IMR-90 (cell line): ENCODE results near the gene COL5A1. TPM values are rescaled to one million over a fixed set of nuclear protein-coding genes. Genes with fewer than 3 reads are reported as not detected.

ENCODE experiments used
- ATAC-seq: fragments of 200-7000 bp; cut with Tn5 transposase; 2 replicates; pipeline ENCODE4 v1.9.1; 2020; ENCODE audit warnings: low read depth, mild to moderate bottlenecking, moderate library complexity
- BruUV-seq: library from RNA; stranded (reverse); fragments of 400-500 nt; replicated peaks from 2 replicates; lab custom pipeline; 2021; lab: Mats Ljungman, UMichigan
- CTCF ChIA-PET: fragments of 300-600 bp; formaldehyde crosslinking; extraction: SDS; loops from one replicate; lab custom pipeline; 2021; ENCODE audit warnings: antibody characterized with exemption; lab: Yijun Ruan, JAX
- POLR2A ChIA-PET: fragments of 300-600 bp; sonication (Branson Sonifier 250); formaldehyde crosslinking; loops from one replicate; lab custom pipeline; 2022; ENCODE audit warnings: antibody characterized with exemption; ENCODE audit not compliant: unreplicated experiment; lab: Charles Lee
- DNase-seq: peaks from one replicate; pipeline ENCODE4 v3.0.0; 2013
- H2AFZ ChIP-seq: replicated peaks from 2 replicates; pipeline ENCODE3; 2013; ENCODE audit warnings: low read length, mild to moderate bottlenecking; ENCODE audit not compliant: poor library complexity
- H2AK5ac ChIP-seq: 2 replicates; pipeline ENCODE4 v1.6.1; 2013; ENCODE audit warnings: low read depth, low read length, inconsistent platforms
- H2AK9ac ChIP-seq: replicated peaks from 2 replicates; pipeline ENCODE3; 2013; ENCODE audit warnings: mild to moderate bottlenecking, low read depth, low read length, moderate library complexity; ENCODE audit not compliant: poor library complexity
- H2BK120ac ChIP-seq: 2 replicates; pipeline ENCODE4 v1.6.1; 2013; ENCODE audit warnings: low read depth, low read length, inconsistent platforms
- H2BK15ac ChIP-seq: 3 replicates; pipeline ENCODE4 v1.6.1; 2013; ENCODE audit warnings: low read depth, low read length, inconsistent platforms
- H2BK20ac ChIP-seq: 2 replicates; pipeline ENCODE4 v1.6.1; 2013; ENCODE audit warnings: low read depth, mild to moderate bottlenecking, inconsistent platforms, low read length, moderate library complexity
- H2BK5ac ChIP-seq: 2 replicates; pipeline ENCODE4 v1.6.1; 2013; ENCODE audit warnings: mild to moderate bottlenecking, low read depth, low read length, inconsistent platforms; ENCODE audit not compliant: poor library complexity, severe bottlenecking
- H3K14ac ChIP-seq: replicated peaks from 2 replicates; pipeline ENCODE4 v1.6.1; 2013; ENCODE audit warnings: low read depth, low read length, inconsistent platforms
- H3K18ac ChIP-seq: 2 replicates; pipeline ENCODE4 v1.6.1; 2013; ENCODE audit warnings: low read depth, low read length, control low read depth
- H3K23ac ChIP-seq: 2 replicates; pipeline ENCODE4 v1.6.1; 2013; ENCODE audit warnings: low read depth, low read length, inconsistent platforms
- H3K27ac ChIP-seq: 2 replicates; pipeline ENCODE4 v1.5.1; 2013; ENCODE audit warnings: mild to moderate bottlenecking, control low read depth, low read length; ENCODE audit not compliant: insufficient read depth
- H3K27me3 ChIP-seq: 2 replicates; pipeline ENCODE4 v1.6.1; 2013; ENCODE audit warnings: low read length; ENCODE audit not compliant: control insufficient read depth, insufficient read depth
- H3K36me3 ChIP-seq: 2 replicates; pipeline ENCODE4 v1.6.1; 2013; ENCODE audit warnings: low read length, mixed read lengths; ENCODE audit not compliant: control insufficient read depth, insufficient read depth
- H3K4ac ChIP-seq: 2 replicates; pipeline ENCODE4 v1.6.1; 2013; ENCODE audit warnings: low read depth, low read length, inconsistent platforms
- H3K4me1 ChIP-seq: 2 replicates; pipeline ENCODE4 v1.6.1; 2013; ENCODE audit warnings: low read length, mixed read lengths; ENCODE audit not compliant: control insufficient read depth, insufficient read depth
- H3K4me2 ChIP-seq: 2 replicates; pipeline ENCODE4 v1.6.1; 2013; ENCODE audit warnings: low read depth, mild to moderate bottlenecking, control low read depth, low read length, moderate library complexity
- H3K4me3 ChIP-seq: 2 replicates; pipeline ENCODE4 v1.5.1; 2013; ENCODE audit warnings: low read depth, mild to moderate bottlenecking, control low read depth, low read length, moderate library complexity; ENCODE audit not compliant: insufficient read depth
- H3K56ac ChIP-seq: 2 replicates; pipeline ENCODE4 v1.6.1; 2013; ENCODE audit warnings: low read length, inconsistent platforms; ENCODE audit not compliant: insufficient read depth; ENCODE audit errors: extremely low read depth
- H3K79me1 ChIP-seq, 2 experiments: 2 replicates each; pipeline ENCODE4 v1.6.1; 2013; ENCODE audit warnings: low read length in 2 of 2, inconsistent platforms in 1 of 2, low read depth in 1 of 2
- H3K9ac ChIP-seq: 2 replicates; pipeline ENCODE4 v1.6.1; 2013; ENCODE audit warnings: low read depth, low read length, control low read depth
- H3K9me1 ChIP-seq: 2 replicates; pipeline ENCODE4 v1.6.1; 2013; ENCODE audit warnings: low read length, inconsistent platforms; ENCODE audit not compliant: insufficient read depth
- H3K9me3 ChIP-seq: 2 replicates; pipeline ENCODE4 v1.6.1; 2013; ENCODE audit warnings: low read length; ENCODE audit not compliant: control insufficient read depth, insufficient read depth
- H4K20me1 ChIP-seq: 2 replicates; pipeline ENCODE4 v1.6.1; 2013; ENCODE audit warnings: low read length, inconsistent platforms; ENCODE audit not compliant: insufficient read depth
- H4K5ac ChIP-seq: 2 replicates; pipeline ENCODE4 v1.6.1; 2013; ENCODE audit warnings: mild to moderate bottlenecking, low read depth, low read length, control low read depth
- H4K8ac ChIP-seq, 2 experiments: 2 replicates each; pipeline ENCODE4 v1.6.1; 2013; ENCODE audit warnings: low read depth in 2 of 2, low read length in 2 of 2, control low read depth in 1 of 2, inconsistent platforms in 1 of 2
- H4K91ac ChIP-seq: 2 replicates; pipeline ENCODE4 v1.6.1; 2013; ENCODE audit warnings: low read depth, low read length, inconsistent platforms; ENCODE audit not compliant: insufficient read depth
- BHLHE40 ChIP-seq: fragments of 150-350 bp; IDR thresholded peaks from 2 replicates; pipeline ENCODE4 v1.6.1; 2016; ENCODE audit warnings: mild to moderate bottlenecking, low read depth, low read length
- CHD1 ChIP-seq: IDR thresholded peaks from 2 replicates; pipeline ENCODE4 v1.6.1; 2012; ENCODE audit warnings: low read depth, low read length, improper control_type of control experiment
- FOS ChIP-seq: fragments of 150-350 bp; IDR thresholded peaks from 2 replicates; pipeline ENCODE4 v1.6.1; 2016; ENCODE audit warnings: low read depth, low read length
- MAZ ChIP-seq: IDR thresholded peaks from 2 replicates; pipeline ENCODE4 v1.6.1; 2012; ENCODE audit warnings: low read depth, mild to moderate bottlenecking, low read length, improper control_type of control experiment, moderate library complexity, borderline replicate concordance
- MXI1 ChIP-seq: IDR thresholded peaks from 2 replicates; pipeline ENCODE4 v1.6.1; 2012; ENCODE audit warnings: low read depth, mild to moderate bottlenecking, low read length, moderate library complexity, borderline replicate concordance
- NFE2L2 ChIP-seq: fragments of 150-350 bp; IDR thresholded peaks from 2 replicates; pipeline ENCODE4 v1.6.1; 2016; ENCODE audit warnings: low read depth, mild to moderate bottlenecking, low read length
- POLR2A ChIP-seq: IDR thresholded peaks from 2 replicates; pipeline ENCODE4 v1.6.1; 2012; ENCODE audit warnings: mild to moderate bottlenecking, low read depth, low read length
- RAD21 ChIP-seq: IDR thresholded peaks from 2 replicates; pipeline ENCODE4 v1.6.1; 2012; ENCODE audit warnings: low read length, improper control_type of control experiment
- RFX5 ChIP-seq: IDR thresholded peaks from 2 replicates; pipeline ENCODE4 v1.8.0; 2012; ENCODE audit warnings: low read depth, mild to moderate bottlenecking, low read length, moderate library complexity
- SMC3 ChIP-seq: fragments of 150-350 bp; IDR thresholded peaks from 2 replicates; pipeline ENCODE4 v1.6.1; 2016; ENCODE audit warnings: low read depth, mild to moderate bottlenecking, antibody characterized with exemption, low read length, moderate library complexity
- WGBS, 2 experiments: methylation state at CpG; one replicate each; pipeline versions ENCODE4 v1.1.5 to v1.1.7; 2013; ENCODE audit warnings: missing lambda C conversion rate in 2 of 2; ENCODE audit not compliant: insufficient read length in 1 of 2; ENCODE audit errors: extremely low coverage in 2 of 2; 5-methylcytosine and 5-hydroxymethylcytosine counted together
- dilution Hi-C: fragments of 300-500 bp; cut with HindIII; formaldehyde crosslinking; loops from one replicate; pipeline ENCODE4 v1.14.3; 2018; ENCODE audit warnings: low sequenced_read_pairs; ENCODE audit not compliant: unreplicated experiment
- in situ Hi-C: fragments of 300-500 bp; cut with MboI; formaldehyde crosslinking; loops from 3 replicates; pipeline ENCODE4 v1.14.3; 2019; ENCODE audit warnings: low sequenced_read_pairs, inconsistent platforms, mixed read lengths
- intact Hi-C: fragments of 100-400 bp; cut with micrococcal nuclease; formaldehyde crosslinking; loops from 2 replicates; pipeline ENCODE4 v1.10.0; 2022
- polyA plus RNA-seq, 3 experiments: library from polyadenylated mRNA; depleted of rRNA; stranded (reverse); fragments of >200 nt; gene quantifications; 2 replicates each; pipeline ENCODE4 v1.2.3, GENCODE V29; 2012; ENCODE audit warnings: low replicate concordance in 1 of 3
- total RNA-seq: library from RNA; depleted of rRNA; stranded (reverse); fragments of >200 nt; gene quantifications from 2 replicates; pipeline ENCODE4 v1.2.3, GENCODE V29; 2012
- TF ChIP-seq, protein P1 (sequence below): fragments of 150-350 bp; IDR thresholded peaks from 2 replicates; pipeline ENCODE4 v1.6.1; 2016; ENCODE audit warnings: low read depth, mild to moderate bottlenecking, low read length, moderate library complexity, borderline replicate concordance
- TF ChIP-seq, protein P2 (sequence below): conservative IDR thresholded peaks from 2 replicates; pipeline ENCODE4 v1.5.1; 2012; ENCODE audit warnings: mild to moderate bottlenecking, low read depth, low read length, improper control_type of control experiment

The COL5A1 gene
- total and polyA plus RNA-seq, 2 of the 4 experiments (the other 2 are of a cell fraction): 19.2 to 173 TPM

GRCh38 chr9:134820901-134821300, 179.3 kb downstream of the COL5A1 start:
- H2BK15ac ChIP-seq: no peak overlapping the region
- TF ChIP-seq, protein P1, sequence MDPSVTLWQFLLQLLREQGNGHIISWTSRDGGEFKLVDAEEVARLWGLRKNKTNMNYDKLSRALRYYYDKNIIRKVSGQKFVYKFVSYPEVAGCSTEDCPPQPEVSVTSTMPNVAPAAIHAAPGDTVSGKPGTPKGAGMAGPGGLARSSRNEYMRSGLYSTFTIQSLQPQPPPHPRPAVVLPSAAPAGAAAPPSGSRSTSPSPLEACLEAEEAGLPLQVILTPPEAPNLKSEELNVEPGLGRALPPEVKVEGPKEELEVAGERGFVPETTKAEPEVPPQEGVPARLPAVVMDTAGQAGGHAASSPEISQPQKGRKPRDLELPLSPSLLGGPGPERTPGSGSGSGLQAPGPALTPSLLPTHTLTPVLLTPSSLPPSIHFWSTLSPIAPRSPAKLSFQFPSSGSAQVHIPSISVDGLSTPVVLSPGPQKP: no peak
- TF ChIP-seq MAZ (no peak), CHD1 (no peak), NFE2L2 (no peak), FOS (no peak), POLR2A (no peak), RAD21 (no peak), BHLHE40 (no peak), SMC3 (no peak), MXI1 (no peak), RFX5 (no peak)
- TF ChIP-seq, protein P2, sequence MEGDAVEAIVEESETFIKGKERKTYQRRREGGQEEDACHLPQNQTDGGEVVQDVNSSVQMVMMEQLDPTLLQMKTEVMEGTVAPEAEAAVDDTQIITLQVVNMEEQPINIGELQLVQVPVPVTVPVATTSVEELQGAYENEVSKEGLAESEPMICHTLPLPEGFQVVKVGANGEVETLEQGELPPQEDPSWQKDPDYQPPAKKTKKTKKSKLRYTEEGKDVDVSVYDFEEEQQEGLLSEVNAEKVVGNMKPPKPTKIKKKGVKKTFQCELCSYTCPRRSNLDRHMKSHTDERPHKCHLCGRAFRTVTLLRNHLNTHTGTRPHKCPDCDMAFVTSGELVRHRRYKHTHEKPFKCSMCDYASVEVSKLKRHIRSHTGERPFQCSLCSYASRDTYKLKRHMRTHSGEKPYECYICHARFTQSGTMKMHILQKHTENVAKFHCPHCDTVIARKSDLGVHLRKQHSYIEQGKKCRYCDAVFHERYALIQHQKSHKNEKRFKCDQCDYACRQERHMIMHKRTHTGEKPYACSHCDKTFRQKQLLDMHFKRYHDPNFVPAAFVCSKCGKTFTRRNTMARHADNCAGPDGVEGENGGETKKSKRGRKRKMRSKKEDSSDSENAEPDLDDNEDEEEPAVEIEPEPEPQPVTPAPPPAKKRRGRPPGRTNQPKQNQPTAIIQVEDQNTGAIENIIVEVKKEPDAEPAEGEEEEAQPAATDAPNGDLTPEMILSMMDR: no peak
- no peak overlapping the region; the same call in 1 of the 2 replicates for H3K4ac ChIP-seq
- peaks cover 4 to 86% of the 10 kb centered on the region in 2 experiments for H3K79me1 ChIP-seq
- H3K36me3 ChIP-seq: peaks cover 97% of the 10 kb centered on the region
- H3K14ac ChIP-seq: no peak overlapping the region
- BruUV-seq: no TSS peak
- H2AK9ac ChIP-seq: no peak overlapping the region
- no peak overlapping the region for H4K91ac ChIP-seq
- no peak overlapping the region for H2AFZ ChIP-seq
- H3K9me3 ChIP-seq: no peaks in the 10 kb centered on the region
- peak overlapping the region; percentile 46; the same call in 1 of the 2 replicates for H3K27ac ChIP-seq
- H3K4me3 ChIP-seq: no peak overlapping the region
- no peaks in the 10 kb centered on the region for H3K27me3 ChIP-seq
- H3K56ac ChIP-seq: no peak overlapping the region
- no peak overlapping the region for H3K18ac ChIP-seq
- ChIA-PET CTCF (no interaction called here), POLR2A (no interaction called here)
- intact Hi-C loops (no loop called here), dilution Hi-C loops (no loop called here), in situ Hi-C loops (no loop called here)
- H4K8ac ChIP-seq: no peak overlapping the region
- no peaks in the 10 kb centered on the region for H3K4me1 ChIP-seq
- no peak for ATAC-seq
- no peak overlapping the region for H3K23ac ChIP-seq
- H4K20me1 ChIP-seq: peaks cover 13% of the 10 kb centered on the region
- no peak overlapping the region for H2BK20ac ChIP-seq
- peak overlapping the region; percentile 52; the same call in 1 of the 2 replicates for H2AK5ac ChIP-seq
- no peak overlapping the region for H3K9ac ChIP-seq
- peaks cover 18% of the 10 kb centered on the region for H3K9me1 ChIP-seq
- H2BK5ac ChIP-seq: peak overlapping the region; percentile 55
- no peak for DNase-seq
- H3K4me2 ChIP-seq: no peak overlapping the region
- no peak overlapping the region for H2BK120ac ChIP-seq
- no CpG with 5 or more reads among the region's 13 CpGs for WGBS, 2 experiments
- H4K5ac ChIP-seq: peak overlapping the region; percentile 13; the same call in 1 of the 2 replicates
